ENCODE results near the gene SCARB1.

DNA sequence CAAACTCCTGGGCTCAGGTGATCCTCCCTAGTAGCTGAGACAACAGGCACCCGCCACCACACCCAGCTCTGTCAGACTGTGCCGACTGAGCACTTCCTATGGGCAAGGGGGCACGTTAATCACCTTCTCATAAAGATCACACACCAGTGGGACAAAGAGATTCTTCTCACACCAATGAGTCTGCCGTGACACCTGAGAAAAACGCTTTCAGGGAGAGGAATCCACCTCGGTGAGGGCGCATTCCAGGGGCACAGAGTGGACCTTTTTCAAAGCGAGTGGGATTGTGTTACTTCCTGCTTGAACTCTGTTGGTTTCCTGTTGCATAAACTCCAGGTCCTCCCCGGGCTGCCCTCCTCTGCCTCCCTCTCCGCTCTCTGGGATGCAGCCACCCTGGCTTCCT, 17.5 kb upstream of the SCARB1 start:
- TF ChIP-seq, protein P1, sequence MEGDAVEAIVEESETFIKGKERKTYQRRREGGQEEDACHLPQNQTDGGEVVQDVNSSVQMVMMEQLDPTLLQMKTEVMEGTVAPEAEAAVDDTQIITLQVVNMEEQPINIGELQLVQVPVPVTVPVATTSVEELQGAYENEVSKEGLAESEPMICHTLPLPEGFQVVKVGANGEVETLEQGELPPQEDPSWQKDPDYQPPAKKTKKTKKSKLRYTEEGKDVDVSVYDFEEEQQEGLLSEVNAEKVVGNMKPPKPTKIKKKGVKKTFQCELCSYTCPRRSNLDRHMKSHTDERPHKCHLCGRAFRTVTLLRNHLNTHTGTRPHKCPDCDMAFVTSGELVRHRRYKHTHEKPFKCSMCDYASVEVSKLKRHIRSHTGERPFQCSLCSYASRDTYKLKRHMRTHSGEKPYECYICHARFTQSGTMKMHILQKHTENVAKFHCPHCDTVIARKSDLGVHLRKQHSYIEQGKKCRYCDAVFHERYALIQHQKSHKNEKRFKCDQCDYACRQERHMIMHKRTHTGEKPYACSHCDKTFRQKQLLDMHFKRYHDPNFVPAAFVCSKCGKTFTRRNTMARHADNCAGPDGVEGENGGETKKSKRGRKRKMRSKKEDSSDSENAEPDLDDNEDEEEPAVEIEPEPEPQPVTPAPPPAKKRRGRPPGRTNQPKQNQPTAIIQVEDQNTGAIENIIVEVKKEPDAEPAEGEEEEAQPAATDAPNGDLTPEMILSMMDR (conservative IDR thresholded peaks at IDR 0.05; ENCODE audit: low read depth in 2 of 2), result no peak
- TF ChIP-seq POLR2AphosphoS5 (IDR thresholded peaks at IDR 0.05; ENCODE audit: low read depth) (no peak), EZH2phosphoT487 (IDR thresholded peaks at IDR 0.05; ENCODE audit: unreplicated experiment) (no peak), JUNB (IDR thresholded peaks at IDR 0.05; ENCODE audit: unreplicated experiment) (no peak), EZH2 (IDR thresholded peaks at IDR 0.05; ENCODE audit: low read depth, unreplicated experiment) (no peak), CREB1 (CRISPR knock-in tag; IDR thresholded peaks at IDR 0.05; ENCODE audit: low read depth) (no peak), ZNF331 (CRISPR knock-in tag; IDR thresholded peaks at IDR 0.05; ENCODE audit: low read depth) (no peak), NANOG (IDR thresholded peaks at IDR 0.05; ENCODE audit: borderline replicate concordance) (no peak), STAT1 (IDR thresholded peaks at IDR 0.05; ENCODE audit: unreplicated experiment) (no peak)
- TF ChIP-seq, protein P2, sequence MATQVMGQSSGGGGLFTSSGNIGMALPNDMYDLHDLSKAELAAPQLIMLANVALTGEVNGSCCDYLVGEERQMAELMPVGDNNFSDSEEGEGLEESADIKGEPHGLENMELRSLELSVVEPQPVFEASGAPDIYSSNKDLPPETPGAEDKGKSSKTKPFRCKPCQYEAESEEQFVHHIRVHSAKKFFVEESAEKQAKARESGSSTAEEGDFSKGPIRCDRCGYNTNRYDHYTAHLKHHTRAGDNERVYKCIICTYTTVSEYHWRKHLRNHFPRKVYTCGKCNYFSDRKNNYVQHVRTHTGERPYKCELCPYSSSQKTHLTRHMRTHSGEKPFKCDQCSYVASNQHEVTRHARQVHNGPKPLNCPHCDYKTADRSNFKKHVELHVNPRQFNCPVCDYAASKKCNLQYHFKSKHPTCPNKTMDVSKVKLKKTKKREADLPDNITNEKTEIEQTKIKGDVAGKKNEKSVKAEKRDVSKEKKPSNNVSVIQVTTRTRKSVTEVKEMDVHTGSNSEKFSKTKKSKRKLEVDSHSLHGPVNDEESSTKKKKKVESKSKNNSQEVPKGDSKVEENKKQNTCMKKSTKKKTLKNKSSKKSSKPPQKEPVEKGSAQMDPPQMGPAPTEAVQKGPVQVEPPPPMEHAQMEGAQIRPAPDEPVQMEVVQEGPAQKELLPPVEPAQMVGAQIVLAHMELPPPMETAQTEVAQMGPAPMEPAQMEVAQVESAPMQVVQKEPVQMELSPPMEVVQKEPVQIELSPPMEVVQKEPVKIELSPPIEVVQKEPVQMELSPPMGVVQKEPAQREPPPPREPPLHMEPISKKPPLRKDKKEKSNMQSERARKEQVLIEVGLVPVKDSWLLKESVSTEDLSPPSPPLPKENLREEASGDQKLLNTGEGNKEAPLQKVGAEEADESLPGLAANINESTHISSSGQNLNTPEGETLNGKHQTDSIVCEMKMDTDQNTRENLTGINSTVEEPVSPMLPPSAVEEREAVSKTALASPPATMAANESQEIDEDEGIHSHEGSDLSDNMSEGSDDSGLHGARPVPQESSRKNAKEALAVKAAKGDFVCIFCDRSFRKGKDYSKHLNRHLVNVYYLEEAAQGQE (IDR thresholded peaks at IDR 0.05; ENCODE audit: unreplicated experiment), result no peak
- TF ChIP-seq, protein P3, sequence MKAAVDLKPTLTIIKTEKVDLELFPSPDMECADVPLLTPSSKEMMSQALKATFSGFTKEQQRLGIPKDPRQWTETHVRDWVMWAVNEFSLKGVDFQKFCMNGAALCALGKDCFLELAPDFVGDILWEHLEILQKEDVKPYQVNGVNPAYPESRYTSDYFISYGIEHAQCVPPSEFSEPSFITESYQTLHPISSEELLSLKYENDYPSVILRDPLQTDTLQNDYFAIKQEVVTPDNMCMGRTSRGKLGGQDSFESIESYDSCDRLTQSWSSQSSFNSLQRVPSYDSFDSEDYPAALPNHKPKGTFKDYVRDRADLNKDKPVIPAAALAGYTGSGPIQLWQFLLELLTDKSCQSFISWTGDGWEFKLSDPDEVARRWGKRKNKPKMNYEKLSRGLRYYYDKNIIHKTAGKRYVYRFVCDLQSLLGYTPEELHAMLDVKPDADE (IDR thresholded peaks at IDR 0.05), result no peak

Measured in GM23338 (cell line).